Keratinocyte (primary cell): ENCODE data around the gene CEP120. TPM values are rescaled to one million over a fixed set of nuclear protein-coding genes. Genes with fewer than 3 reads are reported as not detected.
A peak's percentile ranks its signal among the peaks of the same experiment; 100 is the strongest.

Experiments
- DNase-seq: peaks from one replicate; pipeline ENCODE4 v3.0.0-alpha.2; 2011; ENCODE audit warnings: low read depth, missing footprints, low spot score
- FAIRE-seq: peaks from 2 replicates; lab custom pipeline; 2011; peaks lifted over from hg19 to GRCh38; lab: Jason Lieb, UNC
- H2AFZ ChIP-seq: 2 replicates; pipeline ENCODE4 v1.6.0; 2012; ENCODE audit warnings: low read length, control low read depth, inconsistent platforms; ENCODE audit not compliant: control insufficient read depth
- H3K27ac ChIP-seq: 2 replicates; pipeline ENCODE4 v1.5.1; 2011; ENCODE audit warnings: low read length; ENCODE audit not compliant: control insufficient read depth, insufficient read depth
- H3K27me3 ChIP-seq: 3 replicates; pipeline ENCODE4 v1.6.0; 2011; ENCODE audit warnings: low read length; ENCODE audit not compliant: control insufficient read depth, insufficient read depth; ENCODE audit errors: extremely low read depth
- H3K36me3 ChIP-seq, 2 experiments: 2 replicates in 1 of 2; 3 replicates in 1 of 2; pipeline ENCODE4 v1.5.1; 2011; ENCODE audit warnings: low read length in 2 of 2, mild to moderate bottlenecking in 1 of 2; ENCODE audit not compliant: control insufficient read depth in 2 of 2, insufficient read depth in 2 of 2; ENCODE audit errors: extremely low read depth in 1 of 2
- H3K4me1 ChIP-seq: 3 replicates; pipeline ENCODE4 v1.5.1; 2011; ENCODE audit warnings: low read length; ENCODE audit not compliant: control insufficient read depth, insufficient read depth; ENCODE audit errors: extremely low read depth
- H3K4me2 ChIP-seq: 3 replicates; pipeline ENCODE4 v1.6.0; 2011; ENCODE audit warnings: low read depth, low read length; ENCODE audit not compliant: control insufficient read depth, insufficient read depth; ENCODE audit errors: extremely low read depth
- H3K4me3 ChIP-seq, 3 experiments: fragments of 200-600 bp in 1 of 3; sonication (generic) in 1 of 3; 2 replicates in 2 of 3; 3 replicates in 1 of 3; pipeline ENCODE4 v1.5.1; 2011 to 2016; ENCODE audit warnings: low read length in 3 of 3, mild to moderate bottlenecking in 3 of 3, control low read depth in 2 of 3, inconsistent platforms in 1 of 3, low read depth in 1 of 3, mixed read lengths in 1 of 3, mixed run types in 1 of 3, moderate library complexity in 1 of 3; ENCODE audit not compliant: control insufficient read depth in 2 of 3, insufficient read depth in 2 of 3; ENCODE audit errors: extremely low read depth in 1 of 3
- H3K79me2 ChIP-seq: 2 replicates; pipeline ENCODE4 v1.6.0; 2012; ENCODE audit warnings: low read length; ENCODE audit not compliant: control insufficient read depth, insufficient read depth
- H3K9ac ChIP-seq: 3 replicates; pipeline ENCODE4 v1.6.0; 2011; ENCODE audit warnings: low read length; ENCODE audit not compliant: control insufficient read depth, insufficient read depth; ENCODE audit errors: extremely low read depth
- H3K9me1 ChIP-seq: 3 replicates; pipeline ENCODE4 v1.6.0; 2011; ENCODE audit warnings: low read length; ENCODE audit not compliant: control insufficient read depth, insufficient read depth; ENCODE audit errors: extremely low read depth
- H3K9me3 ChIP-seq: 2 replicates; pipeline ENCODE4 v1.5.1; 2012; ENCODE audit warnings: low read depth, low read length; ENCODE audit not compliant: control insufficient read depth
- H4K20me1 ChIP-seq: 3 replicates; pipeline ENCODE4 v1.6.0; 2011; ENCODE audit warnings: low read length; ENCODE audit not compliant: control insufficient read depth, insufficient read depth; ENCODE audit errors: extremely low read depth
- EZH2 ChIP-seq: IDR thresholded peaks from one replicate; pipeline ENCODE4 v1.6.1; 2012; ENCODE audit warnings: inconsistent platforms, mild to moderate bottlenecking, low read length, moderate library complexity
- dilution Hi-C: fragments of 300-500 bp; cut with MboI; formaldehyde crosslinking; loops from one replicate; pipeline ENCODE4 v1.7.0; 2020; ENCODE audit warnings: low sequenced_read_pairs; ENCODE audit not compliant: extremely low pct_ligation_motif_present
- polyA plus RNA-seq, 5 experiments: library from polyadenylated mRNA; depleted of rRNA in 3 of 5; stranded (reverse) in 3 of 5; stranded (forward) in 1 of 5; unstranded in 1 of 5; fragments of >200 nt; gene quantifications; 1 replicate in 1 of 5; 2 replicates in 3 of 5; 3 replicates in 1 of 5; pipeline versions ENCODE4 v1.2.1 to v1.2.3, GENCODE V29; 2011 to 2012; ENCODE audit warnings: missing spikeins in 2 of 5, low read depth in 1 of 5, low replicate concordance in 1 of 5
- TF ChIP-seq, protein P1 (sequence below), 3 experiments: IDR thresholded peaks in 1 of 3; conservative IDR thresholded peaks in 1 of 3; optimal IDR thresholded peaks in 1 of 3; 2 replicates in 2 of 3; 3 replicates in 1 of 3; pipeline versions ENCODE3 to v1.5.1; 2011; ENCODE audit warnings: low read length in 3 of 3, mild to moderate bottlenecking in 3 of 3, moderate library complexity in 2 of 3, control low read depth in 1 of 3, inconsistent platforms in 1 of 3; ENCODE audit not compliant: insufficient read depth in 2 of 3; ENCODE audit errors: extremely low read depth in 1 of 3

CEP120 gene
- polyA plus RNA-seq, 1 donor (not counting 4 experiments of a cell fraction or from before 2014, with no cell fraction given): 11.7 TPM

DNA sequence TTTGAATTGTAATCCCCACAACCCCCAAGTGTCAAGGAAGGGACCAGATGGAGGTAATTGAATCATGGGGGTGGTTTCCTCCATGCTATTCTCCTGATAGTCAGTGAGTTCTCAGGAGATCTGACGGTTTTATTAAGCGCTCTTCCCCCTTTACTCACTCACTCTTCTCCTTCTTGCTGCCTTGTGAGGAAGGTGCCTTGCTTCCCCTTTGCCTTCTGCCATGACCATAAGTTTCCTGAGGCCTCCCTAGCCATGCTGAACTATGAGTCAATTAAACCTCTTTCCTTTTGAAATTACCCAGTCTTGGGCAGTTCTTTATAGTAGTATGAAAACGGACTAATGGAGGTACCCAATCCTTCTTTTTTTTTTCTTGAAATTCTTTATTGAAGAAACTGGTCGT, 2.2 kb upstream of the CEP120 start:
- Histone ChIP-seq H3K4me3 (no peak overlapping the region), H3K9ac (no peak overlapping the region), H3K36me3 (no peaks in the 10 kb centered on the region), H2AFZ (no peak overlapping the region), H3K27ac (no peak overlapping the region), H3K27me3 (no peaks in the 10 kb centered on the region), H3K4me2 (no peak overlapping the region), H3K9me3 (peaks cover 2% of the 10 kb centered on the region), H4K20me1 (no peaks in the 10 kb centered on the region), H3K9me1 (no peaks in the 10 kb centered on the region), H3K4me1 (peaks cover 21% of the 10 kb centered on the region), H3K79me2 (peaks cover 18% of the 10 kb centered on the region)
- dilution Hi-C loops: no loop called here
- no peak for DNase-seq
- FAIRE-seq: no peak
- TF ChIP-seq EZH2: no peak
- TF ChIP-seq, protein P1, sequence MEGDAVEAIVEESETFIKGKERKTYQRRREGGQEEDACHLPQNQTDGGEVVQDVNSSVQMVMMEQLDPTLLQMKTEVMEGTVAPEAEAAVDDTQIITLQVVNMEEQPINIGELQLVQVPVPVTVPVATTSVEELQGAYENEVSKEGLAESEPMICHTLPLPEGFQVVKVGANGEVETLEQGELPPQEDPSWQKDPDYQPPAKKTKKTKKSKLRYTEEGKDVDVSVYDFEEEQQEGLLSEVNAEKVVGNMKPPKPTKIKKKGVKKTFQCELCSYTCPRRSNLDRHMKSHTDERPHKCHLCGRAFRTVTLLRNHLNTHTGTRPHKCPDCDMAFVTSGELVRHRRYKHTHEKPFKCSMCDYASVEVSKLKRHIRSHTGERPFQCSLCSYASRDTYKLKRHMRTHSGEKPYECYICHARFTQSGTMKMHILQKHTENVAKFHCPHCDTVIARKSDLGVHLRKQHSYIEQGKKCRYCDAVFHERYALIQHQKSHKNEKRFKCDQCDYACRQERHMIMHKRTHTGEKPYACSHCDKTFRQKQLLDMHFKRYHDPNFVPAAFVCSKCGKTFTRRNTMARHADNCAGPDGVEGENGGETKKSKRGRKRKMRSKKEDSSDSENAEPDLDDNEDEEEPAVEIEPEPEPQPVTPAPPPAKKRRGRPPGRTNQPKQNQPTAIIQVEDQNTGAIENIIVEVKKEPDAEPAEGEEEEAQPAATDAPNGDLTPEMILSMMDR (optimal IDR thresholded peaks at IDR 0.05 in 1 of 3, IDR thresholded peaks at IDR 0.05 in 1 of 3, conservative IDR thresholded peaks at IDR 0.05 in 1 of 3; ENCODE audit: extremely low read depth in 1 of 3, insufficient read depth in 2 of 3, low read length in 3 of 3): no peak

DNA sequence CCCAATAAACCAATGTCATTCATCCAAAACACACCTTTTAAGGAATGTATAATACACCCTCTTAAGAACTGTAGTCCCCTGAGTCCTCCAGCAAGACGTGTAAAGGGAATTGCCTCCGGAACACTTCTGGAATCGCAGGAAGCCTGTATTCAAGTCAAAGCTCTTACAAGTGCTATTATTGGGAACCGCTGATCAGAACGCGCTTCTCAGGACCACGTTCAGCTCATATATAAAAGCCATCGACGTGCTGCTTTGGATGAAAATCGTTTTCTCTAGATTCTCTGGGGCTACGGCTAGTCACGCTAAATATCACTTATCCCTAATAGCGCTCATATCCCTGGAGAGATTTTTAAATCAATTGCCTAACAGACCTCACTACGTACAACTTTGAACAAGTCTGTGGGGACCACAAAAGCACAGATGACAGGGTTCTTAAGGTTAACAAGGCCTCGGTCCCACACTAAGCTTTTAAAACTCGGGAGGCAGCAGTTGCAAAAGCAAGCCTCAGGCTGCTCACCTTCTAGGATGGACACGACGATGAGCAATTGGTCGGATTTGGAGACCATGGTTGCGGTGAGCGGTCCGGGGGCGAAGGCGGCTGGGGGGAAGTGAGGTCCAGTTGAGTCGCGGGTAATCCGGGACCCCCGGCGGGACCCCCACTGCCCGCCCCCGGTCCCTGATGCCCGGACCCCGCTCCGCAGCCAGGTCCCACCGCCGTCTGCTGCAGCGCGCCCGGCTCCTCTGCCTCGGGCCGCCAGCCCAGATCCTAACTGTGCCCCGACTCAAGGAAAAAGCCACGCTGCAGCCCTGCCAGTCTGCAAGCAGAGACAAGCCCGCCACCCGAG, 548 bp downstream of the CEP120 start:
- peaks cover 0 to 2% of the 10 kb centered on the region in 2 experiments for H3K36me3 ChIP-seq
- dilution Hi-C loops: no loop called here
- H3K9me1 ChIP-seq: no peaks in the 10 kb centered on the region
- TF ChIP-seq EZH2: no peak
- TF ChIP-seq, protein P1 (optimal IDR thresholded peaks at IDR 0.05 in 1 of 3, IDR thresholded peaks at IDR 0.05 in 1 of 3, conservative IDR thresholded peaks at IDR 0.05 in 1 of 3; ENCODE audit: extremely low read depth in 1 of 3, insufficient read depth in 2 of 3, low read length in 3 of 3): no peak
- H2AFZ ChIP-seq: peak overlapping the region; percentile 93
- no peaks in the 10 kb centered on the region for H3K27me3 ChIP-seq
- H3K9ac ChIP-seq: peak overlapping the region; percentile 88
- FAIRE-seq: no peak
- H3K4me3 ChIP-seq: peak overlapping the region; percentile 70 to 97 (median 93)
- peak overlapping the region; percentile 97 for H3K4me2 ChIP-seq
- no peaks in the 10 kb centered on the region for H3K9me3 ChIP-seq
- no peaks in the 10 kb centered on the region for H4K20me1 ChIP-seq
- H3K27ac ChIP-seq: peak overlapping the region; percentile 92
- DNase-seq: no peak
- H3K79me2 ChIP-seq: peaks cover 31% of the 10 kb centered on the region
- H3K4me1 ChIP-seq: peaks cover 7% of the 10 kb centered on the region
